ENCODE results near the gene SLC34A3.
A peak's percentile ranks its signal among the peaks of the same experiment; 100 is the strongest.

The SLC34A3 gene

DNA sequence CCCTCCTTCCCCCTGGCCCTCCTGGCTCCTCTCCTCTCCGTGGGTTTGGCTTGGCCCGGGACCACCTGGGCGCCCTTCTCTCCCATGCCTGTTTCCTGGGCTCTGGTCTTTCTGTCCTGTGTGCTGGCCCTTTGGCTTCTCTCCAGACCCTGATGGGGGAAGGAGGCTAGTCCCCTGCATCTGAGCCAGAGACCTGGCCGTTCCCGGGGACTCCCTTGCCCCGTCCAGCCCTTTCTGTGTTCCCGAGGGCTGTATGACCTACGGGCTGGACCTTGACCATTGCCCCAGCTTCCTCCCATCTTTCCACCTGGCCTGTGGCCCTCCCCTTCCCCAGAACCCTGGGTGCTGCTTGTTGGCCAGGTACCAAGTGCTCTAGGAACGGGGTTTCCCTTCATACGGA lies 32.8 kb downstream of the SLC34A3 start:
- no peak for DNase-seq
- intact Hi-C loops (cut with DNase I): no loop called here

DNA sequence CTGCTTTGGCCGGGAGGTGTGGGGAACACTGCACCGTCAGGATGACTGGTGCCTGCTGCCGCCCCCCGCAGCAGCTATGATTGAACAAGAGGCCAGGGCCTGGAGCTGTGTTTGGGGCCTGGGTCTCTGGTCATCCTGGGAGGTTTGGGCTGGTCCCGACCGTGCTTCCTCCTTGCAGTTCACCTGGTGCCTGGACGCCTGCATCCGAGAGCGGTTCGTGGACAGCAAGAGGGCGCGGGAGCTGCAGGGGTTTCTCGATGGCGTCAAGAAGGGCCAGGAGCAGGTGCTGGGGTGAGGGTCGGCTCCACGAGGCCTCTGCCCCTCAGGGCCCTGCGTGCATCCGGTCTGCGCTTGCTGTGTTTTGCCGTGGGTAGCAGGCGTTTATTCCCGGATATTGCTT lies 33.4 kb downstream of the SLC34A3 start:
- no peak for DNase-seq
- intact Hi-C loops (cut with DNase I): no loop called here

DNA sequence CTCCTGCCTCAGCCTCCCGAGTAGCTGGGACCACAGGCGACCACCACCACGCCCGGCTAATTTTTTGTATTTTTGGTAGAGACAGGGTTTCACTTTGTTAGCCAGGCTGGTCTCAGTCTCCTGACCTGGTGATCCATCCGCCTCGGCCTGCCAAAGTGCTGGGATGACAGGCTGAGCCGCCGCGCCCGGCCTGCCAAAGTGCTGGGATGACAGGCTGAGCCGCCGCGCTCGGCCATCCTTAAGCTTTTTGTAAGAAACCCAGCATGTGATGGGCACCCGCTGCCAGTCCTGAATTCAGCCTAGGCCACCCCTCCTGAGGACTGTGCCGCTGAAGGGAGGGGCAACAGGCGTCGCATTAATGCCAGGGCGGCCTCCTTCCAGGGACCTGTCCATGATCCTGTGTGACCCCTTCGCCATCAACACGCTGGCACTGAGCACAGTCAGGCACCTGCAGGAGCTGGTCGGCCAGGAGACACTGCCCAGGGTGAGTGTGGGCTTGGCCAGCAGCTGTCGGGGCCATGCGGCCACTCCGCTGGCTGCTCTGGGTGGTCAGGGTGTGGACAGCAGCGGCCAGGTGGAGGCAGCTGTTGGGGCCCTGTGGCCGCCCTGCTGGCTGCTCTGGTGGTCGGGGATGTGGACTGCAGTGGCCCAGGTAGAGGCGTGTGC lies 34.9 kb downstream of the SLC34A3 start:
- DNase-seq: no peak
- intact Hi-C loops (cut with DNase I): no loop called here

DNA sequence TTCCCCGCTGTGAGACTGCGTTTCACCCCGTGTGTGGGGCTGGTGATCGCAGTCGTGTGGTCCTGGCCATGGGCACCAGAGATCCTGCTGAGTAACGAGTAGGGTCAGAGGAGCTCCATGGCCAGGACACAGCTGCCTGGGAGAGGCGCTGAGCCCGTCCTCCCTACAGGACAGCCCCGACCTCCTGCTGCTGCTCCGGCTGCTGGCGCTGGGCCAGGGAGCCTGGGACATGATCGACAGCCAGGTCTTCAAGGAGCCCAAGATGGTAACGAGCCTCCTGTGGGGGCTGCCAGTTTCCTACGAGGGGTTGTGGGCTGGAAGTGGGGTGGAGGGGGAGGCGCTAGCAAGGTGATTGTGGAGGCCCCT lies 35.4 kb downstream of the SLC34A3 start:
- DNase-seq: no peak
- intact Hi-C loops (cut with DNase I): no loop called here

DNA sequence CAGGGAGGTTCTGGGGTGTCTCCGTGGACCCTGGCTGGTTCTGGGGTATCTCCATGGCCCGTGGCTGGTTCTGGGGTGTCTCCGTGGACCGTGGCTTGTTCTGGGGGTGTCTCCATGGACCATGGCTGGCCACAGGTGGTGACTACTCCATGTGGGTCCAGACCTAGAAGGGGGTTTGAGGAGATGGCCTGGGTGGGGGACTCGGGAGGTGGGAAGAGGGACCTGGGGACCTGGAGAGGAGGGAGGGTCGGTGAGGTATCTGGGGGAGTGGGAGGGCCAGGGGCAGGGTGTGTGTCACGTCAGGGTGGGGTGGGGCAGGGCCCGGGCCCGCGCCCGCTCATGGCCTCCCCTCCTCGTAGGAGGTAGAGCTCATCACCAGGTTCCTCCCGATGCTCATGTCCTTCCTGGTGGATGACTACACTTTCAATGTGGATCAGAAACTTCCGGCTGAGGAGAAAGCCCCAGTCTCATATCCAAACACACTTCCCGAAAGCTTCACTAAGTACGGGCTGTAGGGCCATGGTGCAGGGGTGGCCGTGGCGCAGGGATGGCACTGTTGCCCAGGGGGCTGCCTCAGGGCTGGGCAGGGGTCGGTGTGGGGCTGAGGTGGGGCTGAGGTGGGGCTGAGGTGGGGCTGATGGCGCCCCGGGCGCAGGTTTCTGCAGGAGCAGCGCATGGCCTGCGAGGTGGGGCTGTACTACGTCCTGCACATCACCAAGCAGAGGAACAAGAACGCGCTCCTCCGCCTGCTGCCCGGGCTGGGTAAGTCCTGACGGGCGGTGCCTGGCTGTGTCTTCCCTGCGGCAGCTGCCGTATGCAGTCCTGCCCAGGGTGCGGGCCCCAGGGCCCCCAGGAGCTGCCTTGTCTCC lies 36.1 kb downstream of the SLC34A3 start:
- DNase-seq: no peak
- intact Hi-C loops (cut with DNase I): no loop called here

DNA sequence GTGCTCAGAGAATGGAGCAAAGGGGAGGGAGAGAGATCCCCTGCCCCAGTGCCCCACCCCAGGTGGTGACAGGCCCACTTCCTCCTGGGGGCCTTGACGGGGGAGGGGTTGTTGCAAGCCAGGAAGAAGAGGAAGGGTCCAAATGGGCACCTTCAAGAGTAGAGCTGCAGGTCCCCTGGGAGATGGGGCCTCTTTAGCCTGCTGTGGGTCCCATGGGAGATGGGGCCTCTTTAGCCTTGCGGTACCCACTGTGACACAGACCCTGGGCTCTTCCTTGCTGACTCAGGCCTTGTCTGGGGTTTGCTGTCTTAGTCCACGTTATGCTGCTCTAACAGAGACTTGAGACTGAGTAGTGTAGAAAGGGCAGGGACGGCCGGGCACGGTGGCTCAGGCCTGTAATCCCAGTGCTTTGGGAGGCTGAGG lies 37.2 kb downstream of the SLC34A3 start:
- DNase-seq: no peak
- intact Hi-C loops (cut with DNase I): no loop called here

DNA sequence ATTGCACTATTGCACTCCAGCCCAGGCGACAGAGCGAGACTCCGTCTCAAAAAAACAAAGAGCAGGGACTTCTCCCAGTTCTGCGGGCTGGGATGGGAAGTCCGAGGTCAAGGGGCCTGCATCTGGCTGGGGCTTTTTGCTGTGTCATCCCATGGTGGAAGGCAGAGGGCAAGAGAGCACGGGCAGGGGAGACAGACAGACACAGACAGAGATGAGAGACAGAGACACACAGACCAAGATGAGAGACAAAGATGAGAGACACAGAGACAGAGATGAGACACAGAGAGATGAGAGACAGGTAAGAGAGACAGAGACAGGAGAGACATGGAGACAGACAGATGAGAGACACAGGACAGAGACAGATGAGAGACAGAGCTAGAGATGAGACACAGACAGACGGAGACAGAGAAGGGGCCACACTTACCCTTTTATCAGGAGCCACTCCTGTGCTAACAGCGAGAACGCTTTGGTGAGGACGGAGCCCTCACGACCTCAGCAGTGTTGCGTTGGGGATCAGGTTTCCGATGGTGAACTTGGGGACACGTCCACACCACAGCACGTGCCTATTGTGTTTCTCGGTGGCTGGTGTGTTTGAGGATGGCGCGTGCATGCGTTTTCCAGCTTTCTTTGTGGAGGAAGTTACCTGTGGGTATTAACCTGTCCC lies 38.0 kb downstream of the SLC34A3 start:
- DNase-seq: no peak
- intact Hi-C loops (cut with DNase I): no loop called here

DNA sequence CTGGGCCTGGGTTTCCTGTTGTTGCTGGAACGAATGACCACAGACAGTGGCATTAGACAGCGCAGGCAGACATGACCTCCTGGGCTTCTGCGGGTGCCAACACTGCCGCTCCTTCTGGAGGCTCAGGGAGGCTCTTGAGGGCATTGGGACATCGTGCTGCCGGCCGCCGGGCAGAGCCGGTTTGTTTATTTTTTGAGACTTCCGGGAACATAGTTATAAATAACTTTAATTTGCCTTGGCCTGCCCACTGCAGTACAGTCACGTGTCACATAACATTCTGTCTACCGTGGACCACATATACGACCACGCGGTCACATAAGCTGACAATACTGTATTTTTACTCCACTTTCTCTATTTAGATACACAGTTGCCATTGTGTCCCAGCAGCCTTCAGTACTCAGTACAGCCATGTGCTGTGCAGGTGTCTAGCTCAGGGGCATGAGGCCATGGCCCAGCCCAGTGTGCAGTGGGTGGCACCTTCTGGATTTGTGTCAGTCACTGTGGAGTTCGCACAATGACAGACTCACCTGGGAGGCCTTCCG lies 38.6 kb downstream of the SLC34A3 start:
- DNase-seq: no peak
- intact Hi-C loops (cut with DNase I): no loop called here

DNA sequence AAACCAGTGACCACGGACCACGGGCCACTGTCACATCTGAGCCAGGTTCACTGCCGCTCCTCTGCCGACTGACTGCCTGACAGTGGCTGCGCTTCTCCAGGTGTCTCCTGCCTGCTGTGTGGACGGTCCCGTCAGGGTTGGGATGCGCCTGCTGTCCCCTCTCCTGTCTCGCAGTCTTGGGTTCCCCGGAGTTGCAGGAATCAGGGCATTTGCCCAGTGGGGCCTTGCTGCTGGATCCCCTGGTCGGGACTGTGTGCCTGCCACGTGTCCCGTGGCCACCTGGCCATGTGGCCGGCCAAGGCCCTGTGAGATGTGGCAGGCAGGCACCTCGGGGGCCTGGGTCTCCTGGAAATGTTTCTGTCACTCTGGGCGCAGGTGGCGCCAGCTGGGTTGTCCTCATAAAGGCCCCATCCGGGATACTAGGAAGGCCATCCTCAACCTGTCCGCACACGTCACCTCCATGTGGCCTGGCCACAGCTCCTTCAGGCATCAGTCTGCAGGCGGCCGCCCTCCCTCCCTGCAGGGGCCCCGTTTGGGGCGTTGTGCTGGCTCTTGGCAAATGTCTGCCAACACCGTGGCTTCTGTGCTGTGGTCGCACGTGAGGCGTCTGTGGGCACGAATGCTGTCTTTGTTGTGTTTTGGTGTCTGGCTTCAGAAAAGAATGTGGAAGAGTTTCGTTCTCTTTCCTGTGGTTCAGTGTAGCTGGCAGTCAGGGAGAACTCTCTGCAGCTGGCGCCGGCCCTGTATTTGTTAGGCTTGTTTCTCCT lies 40.4 kb downstream of the SLC34A3 start:
- intact Hi-C loops (cut with DNase I): no loop called here

DNA sequence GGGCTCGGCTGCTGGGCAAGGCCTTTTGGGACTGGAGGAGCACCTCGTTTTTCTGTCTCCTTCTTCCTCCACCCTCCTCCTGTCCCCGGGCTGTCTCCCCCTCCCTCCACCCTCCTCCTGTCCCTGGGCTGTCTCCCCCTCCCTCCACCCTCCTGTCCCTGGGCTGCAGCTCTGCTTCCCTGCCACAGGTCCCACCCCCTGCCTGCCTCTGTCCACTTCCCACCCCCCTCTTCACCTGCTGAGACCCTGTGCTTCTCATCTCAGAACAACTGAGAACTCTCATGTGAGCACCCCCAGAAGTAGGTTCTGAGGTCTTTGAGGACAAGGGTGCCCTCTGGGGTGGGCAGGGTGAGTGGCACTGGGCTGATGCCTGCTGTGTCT lies 41.0 kb downstream of the SLC34A3 start:
- DNase-seq: no peak

More for the DNA sequence above, 40.4 kb downstream of the SLC34A3 start:
- DNase-seq: no peak

DNA sequence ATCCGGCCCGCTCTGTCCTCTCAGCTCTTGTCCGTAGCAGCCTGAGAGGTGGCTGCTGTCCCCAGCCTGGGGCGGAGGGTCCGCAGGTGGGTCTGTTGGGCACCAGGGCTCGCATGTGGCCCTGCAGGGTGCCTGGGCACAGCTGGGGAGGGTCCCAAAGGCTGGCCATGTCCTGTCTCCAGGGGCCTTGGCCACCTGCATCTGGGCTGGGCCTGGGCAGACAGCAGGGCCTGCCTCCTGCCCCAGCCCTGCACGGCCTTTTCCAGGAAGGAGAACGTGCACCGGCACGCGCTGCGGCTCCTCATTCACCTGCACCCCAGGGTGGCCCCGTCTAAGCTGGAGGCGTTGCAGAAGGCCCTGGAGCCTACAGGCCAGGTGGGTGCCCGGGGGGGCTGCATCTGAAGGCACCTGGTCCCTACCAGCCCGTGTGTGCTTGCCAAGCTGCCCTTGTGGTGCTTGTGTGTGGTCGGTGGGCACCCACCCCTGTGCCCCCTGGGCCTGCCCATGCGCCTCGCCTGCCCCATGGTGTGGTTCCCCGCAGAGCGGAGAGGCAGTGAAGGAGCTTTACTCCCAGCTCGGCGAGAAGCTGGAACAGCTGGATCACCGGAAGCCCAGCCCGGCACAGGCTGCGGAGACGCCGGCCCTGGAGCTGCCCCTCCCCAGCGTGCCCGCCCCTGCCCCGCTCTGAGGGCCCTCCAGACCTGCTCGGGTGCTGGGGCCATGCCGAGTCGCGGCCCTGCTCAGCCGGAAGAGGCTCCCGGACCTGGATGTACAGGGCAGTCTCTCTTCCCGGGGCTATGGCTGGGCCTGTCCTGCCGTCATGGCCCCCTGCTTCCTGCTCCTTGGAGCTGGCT lies 41.8 kb downstream of the SLC34A3 start:
- intact Hi-C loops (cut with DNase I): no loop called here
- no peak for DNase-seq

More for the DNA sequence above, 41.0 kb downstream of the SLC34A3 start:
- intact Hi-C loops (cut with DNase I): no loop called here

DNA sequence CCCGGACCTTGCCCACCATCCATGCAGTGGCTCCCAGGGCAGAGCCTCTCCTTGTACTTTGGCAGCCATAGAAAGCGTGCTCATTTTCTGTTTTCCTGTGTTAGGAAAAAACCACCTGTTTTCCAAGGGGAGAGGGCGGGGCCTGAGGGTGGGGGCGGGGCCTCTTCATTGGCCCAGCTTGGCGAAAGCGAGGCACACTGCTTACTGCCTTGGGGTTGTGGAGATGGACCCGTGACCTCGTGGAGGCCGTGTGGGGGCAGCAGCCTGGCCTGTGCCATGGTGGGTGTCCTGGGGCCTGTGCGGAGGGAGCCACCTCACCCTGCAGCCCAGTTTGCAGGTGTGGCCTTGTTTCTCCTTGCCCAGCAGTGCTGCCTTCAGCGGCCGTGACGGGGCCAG lies 42.4 kb downstream of the SLC34A3 start:
- DNase-seq: no peak
- intact Hi-C loops (cut with DNase I): no loop called here

DNA sequence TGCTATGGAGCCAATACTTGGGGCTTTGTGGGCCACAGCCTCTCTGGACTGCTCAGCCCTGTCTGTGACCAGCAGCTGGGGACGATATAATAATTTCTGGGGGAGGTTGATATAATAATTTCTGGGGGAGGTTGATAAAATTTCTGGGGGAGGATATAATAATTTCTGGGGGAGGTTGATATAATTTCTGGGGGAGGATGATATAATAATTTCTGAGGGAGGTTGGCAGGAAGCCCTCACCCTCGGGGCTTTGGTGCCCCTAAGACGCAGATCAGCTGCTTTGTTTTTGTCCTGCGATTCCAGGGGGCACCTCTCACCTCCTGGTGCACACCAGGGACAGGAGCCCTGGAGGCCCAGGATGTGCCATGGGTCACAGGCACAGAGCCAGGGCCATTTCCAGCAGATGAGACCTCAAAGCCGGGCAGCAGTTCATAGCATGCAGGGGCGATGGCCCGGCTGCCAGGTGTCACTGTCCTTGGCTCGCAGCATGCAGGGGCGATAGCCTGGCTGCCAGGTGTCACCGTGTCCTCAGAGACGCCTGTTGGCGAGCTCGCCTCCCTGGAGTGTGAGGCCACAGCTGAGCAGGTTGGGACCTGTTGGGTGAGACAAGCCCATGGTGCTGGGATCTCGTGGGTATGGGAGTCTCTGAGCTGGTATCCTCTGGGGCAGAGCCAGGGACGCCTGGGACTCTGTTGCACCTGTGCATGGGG lies 43.1 kb downstream of the SLC34A3 start:
- intact Hi-C loops (cut with DNase I): no loop called here
- no peak for DNase-seq

DNA sequence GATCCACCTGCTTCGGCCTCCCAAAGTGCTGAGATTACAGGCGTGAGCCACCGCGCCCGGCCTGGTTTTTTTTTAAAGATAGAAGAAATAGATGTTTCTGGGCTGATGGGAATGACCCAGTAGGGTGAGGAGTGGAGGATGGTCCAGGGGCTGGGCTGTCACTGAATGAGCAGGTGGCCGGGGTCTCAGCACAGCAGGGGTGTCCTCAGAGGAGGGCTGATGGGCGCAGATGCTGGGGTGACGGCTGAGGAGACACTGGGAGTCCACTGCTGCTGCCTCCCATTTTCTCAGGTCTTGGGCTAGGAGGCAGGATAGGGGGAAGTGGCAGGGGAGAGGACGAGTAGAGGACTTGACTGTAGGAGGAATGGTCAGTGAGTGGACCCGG lies 44.5 kb downstream of the SLC34A3 start:
- intact Hi-C loops (cut with DNase I): no loop called here
- no peak for DNase-seq

DNA sequence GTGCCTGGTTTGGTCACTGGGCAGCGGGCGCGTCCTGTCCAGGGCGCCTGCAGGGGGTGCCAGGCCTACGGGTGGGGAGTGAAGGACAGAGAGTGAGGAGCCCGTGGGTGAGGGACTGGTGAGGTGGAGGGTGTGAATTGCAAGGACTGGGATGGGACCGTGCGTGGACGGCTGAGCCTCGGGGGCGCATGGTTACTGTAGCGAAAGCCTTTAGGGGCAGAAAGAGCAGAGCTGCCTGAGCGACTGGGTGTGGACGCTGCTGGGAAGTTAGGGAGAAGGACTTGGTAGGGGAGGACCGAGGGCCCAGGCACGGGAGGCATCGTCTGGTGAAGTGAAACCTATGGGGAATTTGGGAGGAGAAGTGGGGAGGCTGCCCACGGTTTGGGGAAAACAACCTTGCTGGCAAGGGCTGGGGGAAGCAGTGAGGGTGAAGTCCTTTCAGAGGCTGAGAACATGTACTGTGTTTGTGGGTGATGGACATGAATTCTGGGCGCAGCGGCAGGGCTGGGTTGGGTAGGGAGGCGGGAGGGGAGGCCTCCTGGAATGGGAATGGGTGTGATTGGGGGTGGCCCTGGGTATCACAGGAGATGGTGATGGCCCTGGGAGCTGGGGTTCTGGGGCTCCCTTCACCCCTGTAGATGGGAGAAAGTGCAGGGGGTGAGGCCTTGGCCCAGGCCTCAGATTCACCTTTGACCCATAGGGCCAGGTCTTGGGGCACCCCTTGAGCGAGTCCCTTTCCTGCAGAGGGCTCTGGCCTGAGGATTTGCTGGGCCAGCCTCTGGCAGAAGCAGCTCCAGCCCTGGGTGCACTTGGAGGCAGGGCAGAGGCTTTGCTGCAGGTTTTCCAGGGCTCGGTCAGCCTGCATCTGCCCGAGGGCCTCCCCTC lies 45.1 kb downstream of the SLC34A3 start:
- intact Hi-C loops (cut with DNase I): no loop called here
- no peak for DNase-seq

DNA sequence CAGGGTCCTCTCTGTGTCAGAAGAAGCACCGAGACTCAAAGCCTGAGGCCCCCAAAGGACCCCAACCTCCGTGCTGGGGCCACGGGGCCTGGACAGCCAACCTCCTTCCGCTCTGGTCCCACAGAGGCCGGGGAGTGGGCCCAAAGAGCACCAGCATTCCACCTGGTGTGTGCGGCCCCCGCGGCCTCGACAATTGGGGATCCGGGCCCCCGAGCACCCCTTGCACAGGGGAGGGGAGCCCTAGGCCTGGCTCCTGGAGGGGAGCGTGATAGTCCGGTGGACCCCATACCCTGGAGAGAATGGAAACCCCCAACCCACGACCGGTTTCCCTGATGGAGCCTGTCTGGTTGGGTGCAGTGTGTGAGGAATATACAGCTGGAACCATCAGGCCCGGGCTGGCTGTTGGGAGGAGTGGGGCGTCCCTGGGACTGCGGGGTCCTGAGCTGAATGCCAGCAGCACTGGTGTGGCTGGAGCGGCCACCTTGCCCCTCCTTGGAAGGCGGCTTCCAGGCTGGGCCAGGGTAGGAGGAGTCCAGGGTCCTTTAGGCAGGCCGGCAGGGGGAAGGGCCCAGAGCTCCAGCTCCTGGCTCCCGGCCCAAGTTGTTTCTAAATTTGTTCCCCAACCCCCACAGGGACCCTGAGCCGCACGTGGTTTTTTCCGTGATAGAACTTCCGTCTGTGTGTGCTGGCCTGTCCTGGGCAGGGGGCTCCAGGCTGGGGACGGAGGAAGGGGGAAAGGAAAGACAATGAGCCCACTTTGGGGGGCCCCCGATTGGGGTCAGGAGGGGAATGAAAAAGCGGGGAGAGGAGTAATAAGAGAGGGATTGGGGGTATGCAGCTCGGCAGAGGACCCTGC lies 46.0 kb downstream of the SLC34A3 start:
- intact Hi-C loops (cut with DNase I): no loop called here
- DNase-seq: peak in 10 of 42 donors; percentile 21 to 63 (median 36)

All from head of caudate nucleus (tissue), 42 donors.